Dermis blood vessel endothelial cell (primary cell): ENCODE measurements around the gene PMM1. TPM values are rescaled to one million over a fixed set of nuclear protein-coding genes. Genes with fewer than 3 reads are reported as not detected.

ENCODE experiments used
- DNase-seq: peaks from one replicate; pipeline ENCODE4 v3.0.0; 2010
- total RNA-seq: library from RNA; depleted of rRNA; stranded (reverse); fragments of >200 nt; gene quantifications from 2 replicates; pipeline ENCODE4 v1.2.3, GENCODE V29; 2014

The PMM1 gene
- total RNA-seq, 1 donor from 2014 or later, result 3.6 TPM

- DNase-seq, result no peak
Observed at GRCh38 chr22:41534219-41534618, 55.4 kb downstream of the PMM1 start.

GRCh38 chr22:41532908-41533825 lies 56.5 kb downstream of the PMM1 start:
- DNase-seq, result peak; percentile 84

- DNase-seq, result no peak
Observed at GRCh38 chr22:41531715-41532477, 57.7 kb downstream of the PMM1 start.

GRCh38 chr22:41530890-41531714 lies 58.5 kb downstream of the PMM1 start:
- no peak for DNase-seq

- no peak for DNase-seq
Observed at GRCh38 chr22:41528938-41529561, 60.6 kb downstream of the PMM1 start.

- DNase-seq, result no peak
Observed at GRCh38 chr22:41528132-41528766, 61.4 kb downstream of the PMM1 start.

Other genes with a start within 250 kb of the PMM1 start
- 4.3 and 7.4 TPM in 2 replicates for gene TEF, start 207.9 kb downstream of the PMM1 start, total RNA-seq
- 18.0 and 25.7 TPM in 2 replicates for gene TOB2, start 143.0 kb downstream of the PMM1 start, total RNA-seq
- gene PHF5A, start 121.1 kb downstream of the PMM1 start, total RNA-seq, result 63.8 and 76.2 TPM in 2 replicates
- gene ACO2, start 120.7 kb downstream of the PMM1 start, total RNA-seq, result 75.0 and 114 TPM in 2 replicates
- gene POLR3H, start 45.4 kb downstream of the PMM1 start, total RNA-seq, result 11.7 and 20.3 TPM in 2 replicates
- not detected in 2 replicates for gene CSDC2, start 28.8 kb downstream of the PMM1 start, total RNA-seq
- gene DESI1, start 31.2 kb upstream of the PMM1 start, total RNA-seq, result 16.5 and 26.7 TPM in 2 replicates
- gene XRCC6, start 31.5 kb upstream of the PMM1 start, total RNA-seq, result 343 and 459 TPM in 2 replicates
- 74.9 and 77.6 TPM in 2 replicates for gene SNU13, start 99.0 kb upstream of the PMM1 start, total RNA-seq
- 0.51 and 2.0 TPM in 2 replicates for gene MEI1, start 109.7 kb upstream of the PMM1 start, total RNA-seq
- gene CCDC134, start 210.8 kb upstream of the PMM1 start, total RNA-seq, result 6.1 and 6.3 TPM in 2 replicates
- gene SREBF2, start 243.3 kb upstream of the PMM1 start, total RNA-seq, result 46.3 and 110 TPM in 2 replicates